COLO829 (cell line): ENCODE results near the gene SNCB.
"Not testable (repeated sequence)": the region's sequence is repeated elsewhere in the genome, so short reads cannot be mapped to it uniquely, and the experiment has no call there.

Experiments used
- DNase-seq: peaks from one replicate; pipeline ENCODE4 v3.0.0; 2012; ENCODE audit warnings: low spot score

Gene SNCB

GRCh38 chr5:176597417-176598389 lies 32.6 kb downstream of the SNCB start:
- DNase-seq, result no peak

- DNase-seq, result no peak
Measured at GRCh38 chr5:176596689-176597416, 33.5 kb downstream of the SNCB start.

- DNase-seq, result no peak
Measured at GRCh38 chr5:176596069-176596644, 34.2 kb downstream of the SNCB start.

GRCh38 chr5:176595386-176595943 lies 34.9 kb downstream of the SNCB start:
- DNase-seq, result no peak

- DNase-seq, result no peak
Measured at GRCh38 chr5:176594554-176594953, 35.8 kb downstream of the SNCB start.

- DNase-seq, result no peak
Measured at GRCh38 chr5:176593273-176593869, 37.0 kb downstream of the SNCB start.

- no peak for DNase-seq
Measured at GRCh38 chr5:176592573-176592972, 37.8 kb downstream of the SNCB start.

- not testable (repeated sequence) for DNase-seq
Measured at GRCh38 chr5:176591667-176592066, 38.7 kb downstream of the SNCB start.

GRCh38 chr5:176590035-176590717 lies 40.2 kb downstream of the SNCB start:
- DNase-seq, result no peak

GRCh38 chr5:176589039-176589769 lies 41.1 kb downstream of the SNCB start:
- no peak for DNase-seq

GRCh38 chr5:176588297-176588696 lies 42.0 kb downstream of the SNCB start:
- DNase-seq, result no peak

- DNase-seq, result no peak
Measured at GRCh38 chr5:176587398-176587797, 42.9 kb downstream of the SNCB start.

GRCh38 chr5:176583076-176583475 lies 47.3 kb downstream of the SNCB start:
- DNase-seq, result no peak

- no peak for DNase-seq
Measured at GRCh38 chr5:176581361-176581760, 49.0 kb downstream of the SNCB start.

GRCh38 chr5:176579323-176579722 lies 51.0 kb downstream of the SNCB start:
- no peak for DNase-seq

GRCh38 chr5:176578391-176578808 lies 51.9 kb downstream of the SNCB start:
- DNase-seq, result no peak

GRCh38 chr5:176577312-176578176 lies 52.8 kb downstream of the SNCB start:
- no peak for DNase-seq

GRCh38 chr5:176575488-176576422 lies 54.6 kb downstream of the SNCB start:
- no peak for DNase-seq

GRCh38 chr5:176575066-176575465 lies 55.3 kb downstream of the SNCB start:
- DNase-seq, result no peak
